Tongue (tissue), 2 donors: ENCODE data around the gene WNT8A. TPM values are rescaled to one million over a fixed set of nuclear protein-coding genes. Genes with fewer than 3 reads are reported as not detected.
A peak's percentile ranks its signal among the peaks of the same experiment; 100 is the strongest.
"Not testable (repeated sequence)": the region's sequence is repeated elsewhere in the genome, so short reads cannot be mapped to it uniquely, and the experiment has no call there.

Experiments
- DNase-seq: peaks from one replicate; pipeline ENCODE4 v3.0.0-alpha.2; 2015
- total RNA-seq: library from RNA; depleted of rRNA; stranded (reverse); fragments of >200 nt; gene quantifications from one replicate; pipeline ENCODE4 v1.2.3, GENCODE V29; 2014

Gene WNT8A
- not detected for total RNA-seq

DNA sequence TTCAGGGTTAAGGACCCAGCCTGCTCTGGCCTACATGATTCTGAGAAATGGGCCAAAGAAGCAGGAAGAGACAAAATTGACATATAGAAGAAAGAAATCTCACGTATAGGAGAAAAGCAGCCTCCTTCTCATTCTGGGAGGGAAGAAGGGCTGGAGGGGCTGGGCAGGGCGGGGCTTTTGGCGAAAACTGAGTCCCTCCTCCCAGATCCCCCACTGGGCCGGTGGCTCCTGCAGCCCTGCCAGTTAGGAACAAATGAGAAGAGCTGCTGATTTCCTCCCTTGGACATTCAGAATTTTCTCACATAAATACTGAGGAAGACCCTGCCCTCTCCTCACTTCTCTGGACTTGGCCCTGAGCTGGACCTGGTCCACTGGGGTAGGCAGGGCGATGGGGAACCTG is at the start of gene WNT8A:
Gene WNT8A, plus strand, starts transcription at position 332 of the 400 bp plus-strand sequence. CDS start 95 bp downstream, outside the sequence.
- no peak for DNase-seq

GRCh38 chr5:138035605-138036537 is 48.0 kb upstream of the WNT8A start:
- peak; percentile 92 for DNase-seq

GRCh38 chr5:138037271-138037670 is 46.6 kb upstream of the WNT8A start:
- DNase-seq, result no peak

DNA sequence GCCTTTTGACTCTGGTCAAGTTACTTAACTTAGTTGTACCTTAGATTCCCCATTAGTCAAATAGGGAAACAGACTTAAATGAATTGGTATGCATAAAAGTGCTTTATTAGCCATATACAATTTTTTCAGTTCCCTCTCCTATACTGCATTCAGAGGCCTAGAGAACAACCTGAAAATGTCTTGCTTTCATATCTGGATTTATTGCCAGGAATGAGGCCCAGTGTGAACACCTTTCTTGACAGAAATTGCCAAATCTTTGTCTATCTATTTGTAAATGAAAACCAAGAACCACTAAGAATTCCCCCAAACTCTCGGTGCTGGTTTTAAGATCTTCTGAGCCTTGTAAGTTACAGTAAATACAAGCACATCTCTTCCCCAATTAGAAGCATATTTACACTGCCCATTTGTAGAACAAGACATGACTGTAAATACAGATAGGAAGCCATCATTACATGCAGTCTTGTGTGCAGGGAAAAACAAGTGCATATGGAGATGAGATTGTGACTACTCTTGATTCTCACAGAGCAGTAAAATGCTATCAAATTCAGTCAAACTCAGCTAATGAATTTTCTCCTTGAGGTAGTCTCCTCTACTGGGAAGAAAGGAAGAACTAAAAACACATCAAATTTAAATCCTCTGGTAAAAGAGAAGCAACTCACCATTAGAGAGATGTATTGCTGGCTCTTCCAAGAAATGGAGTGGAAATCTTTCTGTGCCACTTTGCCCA is 45.8 kb upstream of the WNT8A start:
- no peak for DNase-seq

- DNase-seq, result no peak
Measured at GRCh38 chr5:138038826-138039225, 45.0 kb upstream of the WNT8A start.

DNA sequence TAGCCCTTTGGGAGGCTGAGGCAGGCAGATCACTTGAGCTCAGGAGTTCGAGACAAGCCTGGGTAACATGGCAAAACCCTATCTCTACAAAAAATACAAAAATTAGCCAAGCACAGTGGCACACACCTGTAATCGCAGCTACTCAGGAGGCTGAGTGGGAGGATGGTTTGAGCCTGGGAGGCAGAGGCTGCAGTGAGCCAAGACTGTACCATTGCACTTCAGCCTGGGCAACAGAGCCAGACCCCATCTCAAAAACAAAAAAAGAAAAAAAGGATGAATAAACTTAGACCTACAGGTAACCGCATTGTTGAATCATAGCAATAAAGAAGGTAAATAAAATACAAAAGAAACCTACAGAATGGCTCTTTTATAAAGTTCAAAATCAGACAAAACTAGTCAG is 38.5 kb upstream of the WNT8A start:
- not testable (repeated sequence) for DNase-seq

DNA sequence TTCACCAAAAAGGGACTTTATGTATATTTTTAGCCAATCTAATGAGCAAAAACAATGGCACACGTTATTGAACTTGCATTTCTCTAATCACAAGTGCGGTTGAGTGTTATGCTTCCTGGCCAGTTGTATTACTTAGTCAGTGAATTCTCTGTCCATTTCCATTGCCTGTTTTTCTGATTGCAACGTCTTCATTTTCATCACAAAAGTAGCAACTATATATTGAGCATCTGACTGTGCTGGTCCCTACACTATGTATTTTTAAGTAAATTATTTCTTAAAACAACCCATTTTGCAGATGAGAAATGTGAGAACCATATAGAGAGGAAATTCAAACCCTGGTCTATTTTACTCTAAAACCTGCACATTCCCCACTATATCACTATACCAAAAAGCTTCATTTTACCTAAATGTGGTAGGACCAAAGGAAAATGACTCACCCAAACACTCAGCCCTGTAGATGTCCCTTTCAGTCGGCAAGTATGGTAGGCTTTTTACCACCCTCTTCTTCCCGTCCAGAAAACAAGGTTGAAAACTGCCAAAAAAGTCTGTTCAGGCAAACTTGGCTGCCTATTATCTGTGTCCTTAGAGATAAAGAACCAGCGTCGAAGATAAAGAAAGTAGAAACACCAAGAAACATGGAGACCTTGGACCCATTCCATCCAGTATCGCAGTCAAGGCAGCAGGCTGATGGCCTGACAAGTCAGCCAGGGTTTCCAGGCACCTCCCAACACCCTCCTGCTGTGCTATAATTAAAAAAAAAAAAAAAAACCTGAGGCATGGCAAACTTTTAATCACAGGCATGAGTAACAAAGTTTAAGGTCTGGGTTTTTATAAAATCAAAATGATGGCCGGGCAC is 32.2 kb upstream of the WNT8A start:
- DNase-seq, result no peak

DNA sequence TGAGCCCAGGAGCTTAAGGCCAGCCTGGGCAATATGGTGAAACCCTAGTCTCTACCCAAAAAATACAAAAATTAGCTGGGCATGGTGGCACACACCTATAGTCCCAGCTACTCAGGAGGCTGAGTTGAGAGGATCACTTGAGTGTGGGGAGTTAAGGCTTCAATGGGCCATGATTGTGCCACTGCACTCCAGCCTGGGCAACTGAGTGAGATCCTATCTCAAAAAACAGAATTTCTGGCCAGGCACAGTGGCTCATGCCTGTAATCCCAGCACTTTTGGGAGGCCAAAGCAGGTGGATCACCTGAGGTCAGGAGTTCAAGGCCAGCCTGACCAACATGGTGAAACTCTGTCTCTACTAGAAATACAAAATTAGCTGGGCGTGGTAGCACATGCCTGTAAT is 31.1 kb upstream of the WNT8A start:
- not testable (repeated sequence) for DNase-seq

- DNase-seq, result no peak
Measured at GRCh38 chr5:138053554-138053953, 30.3 kb upstream of the WNT8A start.

DNA sequence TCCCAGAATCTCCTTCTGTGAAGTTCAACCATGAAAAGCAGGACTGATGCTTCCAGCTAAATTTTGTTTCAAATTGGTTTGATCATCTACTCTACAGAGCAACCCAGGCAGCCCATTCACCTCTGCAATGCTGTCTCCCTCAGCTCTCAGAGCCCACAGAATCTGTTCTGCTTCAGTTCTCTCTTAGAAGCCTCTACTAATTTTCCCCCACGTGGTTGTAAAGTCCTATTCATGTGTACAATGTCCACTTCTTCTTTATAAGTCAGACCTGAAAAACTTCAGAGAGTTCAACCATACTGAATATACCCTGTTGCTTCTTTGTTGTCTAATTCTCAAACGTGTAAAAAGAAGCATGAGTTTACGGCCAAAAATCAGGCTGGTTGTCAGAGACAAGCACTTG is 29.6 kb upstream of the WNT8A start:
- DNase-seq, result no peak

GRCh38 chr5:138054847-138055558 is 28.8 kb upstream of the WNT8A start:
- peak; percentile 14 for DNase-seq

DNA sequence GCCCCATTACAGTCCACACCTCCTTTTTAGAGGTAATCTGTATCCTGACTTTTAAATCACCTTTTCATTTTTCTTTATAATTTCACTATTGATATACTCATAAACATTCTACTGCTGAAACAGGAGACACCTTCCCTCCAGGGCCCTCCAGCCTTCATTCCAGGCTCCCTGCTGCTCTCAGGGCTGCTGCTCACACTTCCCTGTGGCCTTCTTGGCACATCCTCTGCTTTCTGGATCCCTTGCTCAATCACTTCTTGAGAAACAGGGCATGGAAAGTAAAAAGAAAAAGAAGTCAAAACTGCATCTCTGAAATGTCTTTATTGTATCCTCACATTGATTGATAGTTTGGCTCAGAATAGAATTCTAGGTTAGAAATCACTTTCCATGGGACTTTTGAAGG is 19.3 kb upstream of the WNT8A start:
- DNase-seq, result no peak

GRCh38 chr5:138065102-138065501 is 18.7 kb upstream of the WNT8A start:
- no peak for DNase-seq

GRCh38 chr5:138067945-138068344 is 15.9 kb upstream of the WNT8A start:
- DNase-seq, result no peak

- peak; percentile 63 for DNase-seq
Measured at GRCh38 chr5:138068742-138069600, 14.9 kb upstream of the WNT8A start.

- DNase-seq, result not testable (repeated sequence)
Measured at GRCh38 chr5:138070026-138070425, 13.8 kb upstream of the WNT8A start.

GRCh38 chr5:138077064-138077696 is 6.7 kb upstream of the WNT8A start:
- DNase-seq, result peak; percentile 78

- DNase-seq, result no peak
Measured at GRCh38 chr5:138078006-138078643, 5.7 kb upstream of the WNT8A start.

DNA sequence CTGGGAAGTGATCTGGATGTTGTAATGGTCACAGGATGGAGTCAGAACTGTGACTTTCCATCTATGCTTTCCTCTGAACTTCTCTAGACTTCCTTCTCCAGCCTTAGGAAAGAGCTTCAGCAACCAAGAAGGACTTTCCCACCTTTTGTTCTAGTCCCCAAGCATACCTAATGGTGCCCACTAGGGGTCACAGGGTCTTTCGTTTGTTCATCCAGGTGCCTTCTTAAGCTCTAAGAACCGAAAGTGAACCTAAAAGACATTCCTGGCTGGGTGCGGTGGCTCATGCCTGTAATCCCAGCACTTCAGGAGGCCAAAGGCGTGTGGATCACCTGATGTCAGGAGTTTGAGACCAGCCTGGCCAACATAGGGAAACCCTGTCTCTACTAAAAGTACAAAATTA is 1.8 kb upstream of the WNT8A start:
- no peak for DNase-seq

- DNase-seq, result no peak
Measured at GRCh38 chr5:138091685-138092084, 7.9 kb downstream of the WNT8A start.
